Epithelial cell of esophagus (primary cell): Measurements from ENCODE around the gene OSTF1.

Source experiments
- DNase-seq: peaks from one replicate; pipeline ENCODE4 v3.0.0; 2010; ENCODE audit warnings: low read depth
- H3K4me3 ChIP-seq: 2 replicates; pipeline ENCODE4 v1.5.1; 2011; ENCODE audit warnings: mild to moderate bottlenecking, low read length, control low read depth
- TF ChIP-seq, protein P1 (sequence below): IDR thresholded peaks from 2 replicates; pipeline ENCODE4 v1.5.1; 2011; ENCODE audit warnings: low read depth, mild to moderate bottlenecking, low read length, control low read depth, inconsistent platforms; ENCODE audit not compliant: insufficient read depth; ENCODE audit errors: missing control alignments

The OSTF1 gene

DNA sequence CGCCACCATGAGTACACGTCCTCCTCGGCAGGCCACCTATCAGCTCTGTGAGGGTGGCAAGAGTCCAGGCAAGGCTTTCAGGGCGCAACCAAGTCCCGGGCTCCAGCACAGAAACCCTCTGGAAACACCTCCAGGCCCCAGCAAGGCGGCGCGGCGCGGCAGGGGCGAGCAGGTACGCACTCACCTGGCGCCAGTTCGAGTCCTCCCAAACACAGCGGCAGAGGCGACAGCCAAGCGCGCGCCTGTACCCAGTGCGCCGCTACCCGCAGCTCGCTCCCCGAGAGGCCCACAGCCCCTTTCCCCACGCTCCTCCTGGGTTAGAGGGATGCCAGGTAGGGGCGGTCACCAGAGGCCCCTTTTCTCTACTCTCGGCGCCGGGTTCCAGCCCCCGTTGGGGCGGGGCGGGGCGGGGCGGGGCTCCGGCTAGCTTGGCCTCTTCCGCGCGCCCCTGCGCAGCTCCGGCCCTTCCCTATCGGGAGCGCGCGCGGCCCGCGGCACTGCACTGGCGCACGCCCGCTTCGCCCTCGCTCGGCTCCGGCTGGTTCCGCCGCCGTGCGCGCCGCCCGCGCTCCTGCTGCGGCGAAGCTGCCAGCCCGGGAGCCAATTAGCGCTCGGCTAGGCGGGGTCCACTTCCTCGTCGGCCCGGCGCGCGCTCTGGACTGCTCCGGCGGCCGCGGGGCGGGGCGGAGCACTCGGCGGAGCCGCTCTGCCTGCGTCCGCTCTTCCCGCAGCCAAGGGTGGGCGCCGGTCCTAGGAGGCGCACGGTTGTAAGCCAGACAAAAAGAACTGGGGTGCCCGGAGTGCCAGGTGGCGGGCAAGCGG, at the start of gene OSTF1, which contains the start of gene NMRK1:
OSTF1 (plus strand) TSS at position 691 of the 822 bp plus-strand sequence. CDS start 179 bp downstream, outside the sequence.
NMRK1 (minus strand) TSS at position 332 of the 822 bp plus-strand sequence. CDS start 5,040 bp downstream, outside the sequence.
- TF ChIP-seq, protein P1, sequence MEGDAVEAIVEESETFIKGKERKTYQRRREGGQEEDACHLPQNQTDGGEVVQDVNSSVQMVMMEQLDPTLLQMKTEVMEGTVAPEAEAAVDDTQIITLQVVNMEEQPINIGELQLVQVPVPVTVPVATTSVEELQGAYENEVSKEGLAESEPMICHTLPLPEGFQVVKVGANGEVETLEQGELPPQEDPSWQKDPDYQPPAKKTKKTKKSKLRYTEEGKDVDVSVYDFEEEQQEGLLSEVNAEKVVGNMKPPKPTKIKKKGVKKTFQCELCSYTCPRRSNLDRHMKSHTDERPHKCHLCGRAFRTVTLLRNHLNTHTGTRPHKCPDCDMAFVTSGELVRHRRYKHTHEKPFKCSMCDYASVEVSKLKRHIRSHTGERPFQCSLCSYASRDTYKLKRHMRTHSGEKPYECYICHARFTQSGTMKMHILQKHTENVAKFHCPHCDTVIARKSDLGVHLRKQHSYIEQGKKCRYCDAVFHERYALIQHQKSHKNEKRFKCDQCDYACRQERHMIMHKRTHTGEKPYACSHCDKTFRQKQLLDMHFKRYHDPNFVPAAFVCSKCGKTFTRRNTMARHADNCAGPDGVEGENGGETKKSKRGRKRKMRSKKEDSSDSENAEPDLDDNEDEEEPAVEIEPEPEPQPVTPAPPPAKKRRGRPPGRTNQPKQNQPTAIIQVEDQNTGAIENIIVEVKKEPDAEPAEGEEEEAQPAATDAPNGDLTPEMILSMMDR: no peak
- peak within 1 kb of the TSS; percentile 85 for H3K4me3 ChIP-seq
- DNase-seq: peak; percentile 98

DNA sequence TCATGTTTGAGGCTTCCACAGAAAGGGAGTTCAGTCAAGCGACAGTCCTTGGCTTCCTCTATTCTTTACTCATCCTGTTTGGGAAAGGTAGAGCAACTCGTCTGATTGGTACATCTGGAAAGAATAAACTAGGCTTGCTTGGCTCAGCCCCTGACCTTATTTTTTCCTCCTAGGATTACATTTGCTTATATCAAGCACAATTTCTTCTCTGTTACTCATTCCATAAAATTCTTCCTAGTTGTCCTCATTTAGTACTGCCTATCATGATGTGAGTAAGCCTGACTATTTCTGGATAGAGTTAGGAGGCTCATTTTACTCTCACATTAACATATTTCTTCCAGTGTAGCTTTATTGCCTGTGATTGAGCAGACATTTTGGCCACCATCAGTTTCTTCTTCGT, 49.3 kb upstream of the OSTF1 start:
- peak; percentile 25 for DNase-seq
- TF ChIP-seq, protein P1: no peak

DNA sequence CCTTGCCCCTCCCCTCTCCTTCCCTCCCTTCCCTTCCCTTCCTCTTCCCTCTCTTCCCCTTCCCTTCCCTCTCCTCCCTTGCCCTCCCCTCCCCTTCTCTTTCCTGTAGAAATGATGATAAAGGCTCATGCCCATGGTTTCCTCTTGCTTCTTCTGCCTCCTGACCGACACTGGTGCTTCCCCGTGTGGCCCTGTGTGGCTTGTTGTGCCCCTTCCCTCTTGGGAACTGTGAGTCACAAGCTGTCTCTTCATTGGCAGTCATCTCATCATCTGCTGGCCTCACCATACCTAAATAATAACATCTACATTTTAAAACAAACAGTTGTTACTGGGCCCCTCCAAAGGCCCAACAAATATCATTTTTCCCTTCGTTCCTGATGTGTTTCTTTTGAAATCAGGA, 48.5 kb upstream of the OSTF1 start:
- TF ChIP-seq, protein P1: no peak

More for the DNA sequence above, 49.3 kb upstream of the OSTF1 start:
- H3K4me3 ChIP-seq: no peak overlapping the region

GRCh38 chr9:75041041-75041440, 47.3 kb upstream of the OSTF1 start:
- TF ChIP-seq, protein P1: no peak
- no peak overlapping the region for H3K4me3 ChIP-seq
- no peak for DNase-seq

More for the DNA sequence above, 48.5 kb upstream of the OSTF1 start:
- DNase-seq: no peak
- no peak overlapping the region for H3K4me3 ChIP-seq

DNA sequence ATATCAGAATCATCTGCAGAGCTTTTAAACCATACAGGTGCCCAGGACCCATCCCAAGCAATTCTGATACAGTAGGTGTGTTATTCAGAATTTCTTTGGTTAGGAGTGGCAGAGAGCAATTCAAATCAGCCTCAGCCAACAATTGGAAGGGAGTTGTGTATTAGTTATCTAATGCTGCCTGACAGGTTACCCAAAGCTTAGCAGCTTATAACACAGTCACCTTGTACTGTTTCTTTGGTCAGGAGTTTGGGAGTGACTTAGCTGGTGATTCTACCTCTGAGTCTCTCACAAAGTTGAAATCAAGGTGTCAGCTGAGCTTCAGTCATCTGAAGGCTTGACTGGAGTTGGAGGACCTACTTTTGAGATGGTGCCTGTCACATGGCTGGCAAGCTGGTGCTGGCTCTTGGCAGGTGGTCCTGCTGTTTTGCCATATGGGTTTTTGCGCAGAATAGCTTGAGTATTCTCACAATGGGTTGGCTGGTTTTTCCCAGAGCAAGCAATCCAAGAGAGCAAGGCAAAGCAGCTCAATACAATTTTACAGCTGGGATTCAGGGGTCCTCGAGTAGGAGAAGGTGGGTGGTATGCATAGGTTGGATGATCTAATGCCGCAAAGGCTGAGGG, 41.5 kb upstream of the OSTF1 start:
- peak; percentile 24 for DNase-seq
- TF ChIP-seq, protein P1: no peak
- no peak overlapping the region for H3K4me3 ChIP-seq

DNA sequence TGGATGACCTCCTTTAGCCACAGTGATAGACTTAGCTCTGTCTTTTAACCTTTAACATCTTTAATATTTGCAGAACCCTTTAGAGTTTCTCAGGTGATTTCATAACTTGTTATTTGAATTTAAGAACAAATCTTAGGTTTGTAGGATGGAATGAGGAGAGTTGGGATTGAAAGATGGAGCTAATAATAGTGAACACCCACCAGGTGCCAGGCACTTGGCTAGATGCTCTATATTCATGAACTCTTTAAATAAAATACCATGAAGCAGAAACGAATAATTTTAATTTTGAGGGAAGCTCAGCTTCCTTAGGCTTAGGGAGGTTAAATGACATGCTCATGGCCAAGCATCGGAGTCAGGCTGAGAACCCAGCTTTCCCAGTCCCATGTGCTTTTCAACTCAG, 40.8 kb upstream of the OSTF1 start:
- TF ChIP-seq, protein P1: no peak
- H3K4me3 ChIP-seq: no peak overlapping the region
- DNase-seq: no peak

GRCh38 chr9:75051285-75051684, 37.0 kb upstream of the OSTF1 start:
- DNase-seq: no peak
- TF ChIP-seq, protein P1: no peak
- H3K4me3 ChIP-seq: no peak overlapping the region
